Esophagus squamous epithelium (tissue), 4 donors: ENCODE data around the gene MALT1.

Experiments used
- CTCF ChIP-seq, 6 experiments: fragments of 450-650 bp in 4 of 6; fragments of 200-600 bp in 2 of 6; sonication (generic) in 2 of 6; IDR thresholded peaks; one replicate each; pipeline ENCODE4 v1.5.1; 2016 to 2019; ENCODE audit warnings: antibody characterized with exemption in 6 of 6, mild to moderate bottlenecking in 4 of 6, moderate library complexity in 4 of 6
- POLR2A ChIP-seq, 4 donors: fragments of 450-650 bp; IDR thresholded peaks; one replicate each; pipeline ENCODE4 v1.6.1; 2017; ENCODE audit warnings: antibody characterized with exemption in 4 of 4, mild to moderate bottlenecking in 4 of 4, moderate library complexity in 3 of 4

- TF ChIP-seq CTCF (IDR thresholded peaks at IDR 0.05) (no peak), POLR2A (IDR thresholded peaks at IDR 0.05) (no peak)
Measured at GRCh38 chr18:58645398-58645797, 25.9 kb upstream of the MALT1 start.
